GM21381 (cell line): ENCODE data around the gene KTN1.
A peak's percentile ranks its signal among the peaks of the same experiment; 100 is the strongest.

ENCODE experiments used
- ATAC-seq: cut with Tn5 transposase; IDR thresholded peaks from one replicate; pipeline ENCODE4 v1.9.1; 2021; ENCODE audit warnings: mild to moderate bottlenecking, moderate library complexity; ENCODE audit not compliant: unreplicated experiment

The KTN1 gene

GRCh38 chr14:55574988-55575387 is 5.0 kb upstream of the KTN1 start:
- no peak for ATAC-seq

GRCh38 chr14:55577229-55577628 is 2.8 kb upstream of the KTN1 start:
- no peak for ATAC-seq

- ATAC-seq: no peak
These were observed 1.5 kb upstream of the KTN1 start for GRCh38 chr14:55578511-55578910.

GRCh38 chr14:55580470-55581341 is 699 bp downstream of the KTN1 start:
- peak; percentile 46 for ATAC-seq

- ATAC-seq: no peak
These were observed 1.4 kb downstream of the KTN1 start for GRCh38 chr14:55581342-55581771.

GRCh38 chr14:55582746-55583145 is 2.7 kb downstream of the KTN1 start:
- ATAC-seq: no peak

GRCh38 chr14:55583942-55584468 is 4.0 kb downstream of the KTN1 start:
- ATAC-seq: no peak

GRCh38 chr14:55585854-55586253 is 5.8 kb downstream of the KTN1 start:
- ATAC-seq: no peak

- ATAC-seq: no peak
These were observed 6.4 kb downstream of the KTN1 start for GRCh38 chr14:55586411-55586810.

- no peak for ATAC-seq
These were observed 7.8 kb downstream of the KTN1 start for GRCh38 chr14:55587847-55588246.

GRCh38 chr14:55588259-55588699 is 8.3 kb downstream of the KTN1 start:
- ATAC-seq: no peak

GRCh38 chr14:55589171-55589570 is 9.2 kb downstream of the KTN1 start:
- no peak for ATAC-seq

- no peak for ATAC-seq
These were observed 12.4 kb downstream of the KTN1 start for GRCh38 chr14:55592436-55592835.

GRCh38 chr14:55593698-55594097 is 13.7 kb downstream of the KTN1 start:
- no peak for ATAC-seq

- ATAC-seq: no peak
These were observed 19.4 kb downstream of the KTN1 start for GRCh38 chr14:55599250-55599879.

GRCh38 chr14:55600784-55601561 is 21.0 kb downstream of the KTN1 start:
- no peak for ATAC-seq

GRCh38 chr14:55603401-55603953 is 23.5 kb downstream of the KTN1 start:
- ATAC-seq: no peak

- no peak for ATAC-seq
These were observed 24.5 kb downstream of the KTN1 start for GRCh38 chr14:55604488-55604887.

- no peak for ATAC-seq
These were observed 25.0 kb downstream of the KTN1 start for GRCh38 chr14:55604900-55605418.

GRCh38 chr14:55605793-55606192 is 25.8 kb downstream of the KTN1 start:
- no peak for ATAC-seq

GRCh38 chr14:55607386-55607785 is 27.4 kb downstream of the KTN1 start:
- no peak for ATAC-seq
